AG04450 (cell line): Measurements from ENCODE around the gene ZNF722. TPM values are rescaled to one million over a fixed set of nuclear protein-coding genes. Genes with fewer than 3 reads are reported as not detected.

Source experiments
- CTCF ChIA-PET: fragments of 300-600, 350-600 bp; formaldehyde crosslinking; extraction: SDS; loops from one replicate; lab custom pipeline; 2022; ENCODE audit warnings: antibody characterized with exemption, inconsistent platforms; lab: Charles Lee
- POLR2A ChIA-PET: fragments of 350-600 bp; formaldehyde crosslinking; extraction: SDS; loops from one replicate; lab custom pipeline; 2021; ENCODE audit warnings: antibody characterized with exemption, inconsistent platforms; lab: Yijun Ruan, JAX
- DNase-seq: peaks from one replicate; pipeline ENCODE4 v3.0.0-alpha.2; 2011; ENCODE audit warnings: low read depth, low spot score
- H3K27ac ChIP-seq: one replicate; pipeline ENCODE4 v1.5.1; 2012; ENCODE audit warnings: low read depth, low read length, control low read depth
- H3K27me3 ChIP-seq: one replicate; pipeline ENCODE4 v1.6.0; 2012; ENCODE audit warnings: low read length; ENCODE audit not compliant: control insufficient read depth, insufficient read depth
- H3K4me3 ChIP-seq: 2 replicates; pipeline ENCODE4 v1.5.1; 2011; ENCODE audit warnings: mild to moderate bottlenecking, low read depth, low read length, control low read depth
- H3K9me3 ChIP-seq: 2 replicates; pipeline ENCODE4 v1.5.1; 2012; ENCODE audit warnings: low read length; ENCODE audit not compliant: control insufficient read depth, insufficient read depth
- CTCF ChIP-seq: IDR thresholded peaks from 2 replicates; pipeline ENCODE4 v1.5.1; 2011; ENCODE audit warnings: low read depth, low read length, control low read depth, inconsistent platforms
- polyA plus RNA-seq: library from polyadenylated mRNA; depleted of rRNA; stranded (reverse); fragments of >200 nt; gene quantifications from 2 replicates; pipeline ENCODE4 v1.2.3, GENCODE V29; 2011; rRNA removed
- small RNA-seq: library from RNA; depleted of rRNA; stranded (forward); fragments of <200 nt; gene quantifications from one replicate; pipeline ENCODE3, GENCODE V24; 2012; ENCODE audit warnings: low read depth; ENCODE audit not compliant: insufficient read length

Gene ZNF722
- polyA plus RNA-seq, 1 experiment, result not detected

GRCh38 chr7:64045301-64046040, 46.8 kb downstream of the ZNF722 start, which contains the start of gene ZNF727:
TSS of gene ZNF727 (plus strand) at chr7:64045434. CDS start at chr7:64045622, 188 bp downstream.
- Histone ChIP-seq H3K27me3 (no peaks in the 10 kb centered on the region), H3K9me3 (peaks cover 48% of the 10 kb centered on the region), H3K4me3 (no peak within 1 kb of the TSS), H3K27ac (no peak within 1 kb of the TSS)
- no peak for DNase-seq
- TF ChIP-seq CTCF, result no peak
- POLR2A ChIA-PET, result no interaction called here
- CTCF ChIA-PET, result no interaction called here

GRCh38 chr7:64046041-64046389, 47.4 kb downstream of the ZNF722 start:
- POLR2A ChIA-PET, result no interaction called here

More at GRCh38 chr7:64046041-64046389, 47.4 kb downstream of the ZNF722 start:
- DNase-seq, result no peak
- no peak overlapping the region for H3K4me3 ChIP-seq
- CTCF ChIA-PET, result no interaction called here
- no peak overlapping the region for H3K27ac ChIP-seq
- TF ChIP-seq CTCF, result no peak
- no peaks in the 10 kb centered on the region for H3K27me3 ChIP-seq
- peaks cover 48% of the 10 kb centered on the region for H3K9me3 ChIP-seq

Small RNA genes within 50 kb of the gene (small RNA-seq; reads per million reads assigned to genes)
- gene AC092634.1 (not detected), gene AC092634.7 (not detected), gene VN1R36P (not detected)

Other genes with a start within 250 kb of the ZNF722 start
- gene ZNF727, start 46.6 kb downstream of the ZNF722 start, polyA plus RNA-seq, result not detected in 2 replicates
- not detected in 2 replicates for gene ZNF735, start 208.4 kb downstream of the ZNF722 start, polyA plus RNA-seq
- gene ZNF679, start 229.6 kb downstream of the ZNF722 start, polyA plus RNA-seq, result not detected in 2 replicates